ENCODE measurements around the gene RSPRY1. TPM values are rescaled to one million over a fixed set of nuclear protein-coding genes. Genes with fewer than 3 reads are reported as not detected.

The RSPRY1 gene
- total and polyA plus RNA-seq, 2 of the 4 experiments (the other 2 are of a cell fraction) = 25.2 to 62.2 TPM

- Histone ChIP-seq H3K18ac (ENCODE audit: low read depth, low read length) (no peak overlapping the region), H4K8ac (ENCODE audit: low read depth in 2 of 2, low read length in 2 of 2) (no peak overlapping the region), H4K91ac (ENCODE audit: insufficient read depth, low read depth, low read length) (no peak overlapping the region), H3K14ac (replicated peaks; ENCODE audit: low read depth, low read length) (no peak overlapping the region), H4K20me1 (ENCODE audit: insufficient read depth, low read length) (peaks cover 8% of the 10 kb centered on the region; the same call in 1 of the 2 replicates), H2BK15ac (ENCODE audit: low read depth, low read length) (no peak overlapping the region), H2BK120ac (ENCODE audit: low read depth, low read length) (no peak overlapping the region), H3K56ac (ENCODE audit: extremely low read depth, insufficient read depth, low read length) (no peak overlapping the region), H2AK5ac (ENCODE audit: low read depth, low read length) (no peak overlapping the region), H2BK5ac (ENCODE audit: low read depth, low read length, poor library complexity, severe bottlenecking) (peak overlapping the region; percentile 29), H4K5ac (ENCODE audit: low read depth, low read length) (no peak overlapping the region), H3K27me3 (ENCODE audit: control insufficient read depth, insufficient read depth, low read length) (no peaks in the 10 kb centered on the region), H3K23ac (ENCODE audit: low read depth, low read length) (no peak overlapping the region; the same call in 1 of the 2 replicates), H3K4ac (ENCODE audit: low read depth, low read length) (no peak overlapping the region), H3K9me1 (ENCODE audit: insufficient read depth, low read length) (peaks cover 4% of the 10 kb centered on the region; the same call in 1 of the 2 replicates), H3K79me1 (ENCODE audit: low read depth in 1 of 2, low read length in 2 of 2) (peaks cover 40 to 76% of the 10 kb centered on the region in 2 experiments), H3K9ac (ENCODE audit: low read depth, low read length) (no peak overlapping the region), H3K4me1 (ENCODE audit: control insufficient read depth, insufficient read depth, low read length) (peaks cover 4% of the 10 kb centered on the region; the same call in 1 of the 2 replicates), H2AFZ (replicated peaks; ENCODE audit: low read length, poor library complexity) (no peak overlapping the region), H3K4me2 (ENCODE audit: low read depth, low read length) (peak overlapping the region; percentile 18; the same call in 1 of the 2 replicates), H3K9me3 (ENCODE audit: control insufficient read depth, insufficient read depth, low read length) (no peaks in the 10 kb centered on the region), H2BK20ac (ENCODE audit: low read depth, low read length) (no peak overlapping the region), H3K4me3 (ENCODE audit: insufficient read depth, low read depth, low read length) (no peak overlapping the region), H3K27ac (ENCODE audit: insufficient read depth, low read length) (no peak overlapping the region), H2AK9ac (replicated peaks; ENCODE audit: low read depth, low read length, poor library complexity) (no peak overlapping the region), H3K36me3 (ENCODE audit: control insufficient read depth, insufficient read depth, low read length) (0 out of 2 replicates have a peak, but pooled peaks cover 2% of the 10 kb centered on the region)
- ATAC-seq (ENCODE audit: low read depth) (peak; percentile 36; the same call in 1 of the 2 replicates), DNase-seq (no peak)
- in situ Hi-C loops (cut with MboI; ENCODE audit: low sequenced_read_pairs) = no loop called here
- WGBS, 2 experiments (ENCODE audit: extremely low coverage in 2 of 2, insufficient read length in 1 of 2) = 34% methylated on average over 2 of the region's 3 CpGs; no CpG with 5 or more reads in 1 of the 2 experiments
- intact Hi-C loops (cut with micrococcal nuclease) = no loop called here
- no TSS peak for BruUV-seq (replicated peaks)
- dilution Hi-C loops (cut with HindIII; ENCODE audit: low sequenced_read_pairs, unreplicated experiment) = no loop called here
- ChIA-PET POLR2A (ENCODE audit: unreplicated experiment) (no interaction called here), CTCF (interaction anchor here (0.8 to 1.2 kb wide), 2 partner anchors 9 to 86 kb away, joined by 3 read pairs; no protein-coding TSS in a partner anchor)
- TF ChIP-seq CEBPB (IDR thresholded peaks at IDR 0.05; ENCODE audit: low read depth, low read length) (no peak), CHD1 (IDR thresholded peaks at IDR 0.05; ENCODE audit: low read depth, low read length) (no peak), MAZ (IDR thresholded peaks at IDR 0.05; ENCODE audit: borderline replicate concordance, low read depth, low read length) (no peak), RAD21 (IDR thresholded peaks at IDR 0.05; ENCODE audit: low read length) (no peak), BHLHE40 (IDR thresholded peaks at IDR 0.05; ENCODE audit: low read depth, low read length) (no peak), MAFK (IDR thresholded peaks at IDR 0.05; ENCODE audit: low read depth, low read length) (no peak), POLR2A (IDR thresholded peaks at IDR 0.05; ENCODE audit: low read depth, low read length) (no peak), RCOR1 (IDR thresholded peaks at IDR 0.05; ENCODE audit: insufficient replicate concordance, low read length) (no peak), RFX5 (IDR thresholded peaks at IDR 0.05; ENCODE audit: low read depth, low read length) (no peak), MXI1 (IDR thresholded peaks at IDR 0.05; ENCODE audit: borderline replicate concordance, low read depth, low read length) (no peak), FOS (IDR thresholded peaks at IDR 0.05; ENCODE audit: low read depth, low read length) (no peak), NFE2L2 (IDR thresholded peaks at IDR 0.05; ENCODE audit: low read depth, low read length) (no peak)
- TF ChIP-seq, protein P1, sequence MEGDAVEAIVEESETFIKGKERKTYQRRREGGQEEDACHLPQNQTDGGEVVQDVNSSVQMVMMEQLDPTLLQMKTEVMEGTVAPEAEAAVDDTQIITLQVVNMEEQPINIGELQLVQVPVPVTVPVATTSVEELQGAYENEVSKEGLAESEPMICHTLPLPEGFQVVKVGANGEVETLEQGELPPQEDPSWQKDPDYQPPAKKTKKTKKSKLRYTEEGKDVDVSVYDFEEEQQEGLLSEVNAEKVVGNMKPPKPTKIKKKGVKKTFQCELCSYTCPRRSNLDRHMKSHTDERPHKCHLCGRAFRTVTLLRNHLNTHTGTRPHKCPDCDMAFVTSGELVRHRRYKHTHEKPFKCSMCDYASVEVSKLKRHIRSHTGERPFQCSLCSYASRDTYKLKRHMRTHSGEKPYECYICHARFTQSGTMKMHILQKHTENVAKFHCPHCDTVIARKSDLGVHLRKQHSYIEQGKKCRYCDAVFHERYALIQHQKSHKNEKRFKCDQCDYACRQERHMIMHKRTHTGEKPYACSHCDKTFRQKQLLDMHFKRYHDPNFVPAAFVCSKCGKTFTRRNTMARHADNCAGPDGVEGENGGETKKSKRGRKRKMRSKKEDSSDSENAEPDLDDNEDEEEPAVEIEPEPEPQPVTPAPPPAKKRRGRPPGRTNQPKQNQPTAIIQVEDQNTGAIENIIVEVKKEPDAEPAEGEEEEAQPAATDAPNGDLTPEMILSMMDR (conservative IDR thresholded peaks at IDR 0.05; ENCODE audit: low read depth, low read length) = no peak
- TF ChIP-seq, protein P2, sequence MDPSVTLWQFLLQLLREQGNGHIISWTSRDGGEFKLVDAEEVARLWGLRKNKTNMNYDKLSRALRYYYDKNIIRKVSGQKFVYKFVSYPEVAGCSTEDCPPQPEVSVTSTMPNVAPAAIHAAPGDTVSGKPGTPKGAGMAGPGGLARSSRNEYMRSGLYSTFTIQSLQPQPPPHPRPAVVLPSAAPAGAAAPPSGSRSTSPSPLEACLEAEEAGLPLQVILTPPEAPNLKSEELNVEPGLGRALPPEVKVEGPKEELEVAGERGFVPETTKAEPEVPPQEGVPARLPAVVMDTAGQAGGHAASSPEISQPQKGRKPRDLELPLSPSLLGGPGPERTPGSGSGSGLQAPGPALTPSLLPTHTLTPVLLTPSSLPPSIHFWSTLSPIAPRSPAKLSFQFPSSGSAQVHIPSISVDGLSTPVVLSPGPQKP (IDR thresholded peaks at IDR 0.05; ENCODE audit: borderline replicate concordance, low read depth, low read length) = no peak
- TF ChIP-seq, protein P3, sequence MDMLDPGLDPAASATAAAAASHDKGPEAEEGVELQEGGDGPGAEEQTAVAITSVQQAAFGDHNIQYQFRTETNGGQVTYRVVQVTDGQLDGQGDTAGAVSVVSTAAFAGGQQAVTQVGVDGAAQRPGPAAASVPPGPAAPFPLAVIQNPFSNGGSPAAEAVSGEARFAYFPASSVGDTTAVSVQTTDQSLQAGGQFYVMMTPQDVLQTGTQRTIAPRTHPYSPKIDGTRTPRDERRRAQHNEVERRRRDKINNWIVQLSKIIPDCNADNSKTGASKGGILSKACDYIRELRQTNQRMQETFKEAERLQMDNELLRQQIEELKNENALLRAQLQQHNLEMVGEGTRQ (IDR thresholded peaks at IDR 0.05; ENCODE audit: low read depth, low read length) = no peak
Observed at GRCh38 chr16:57179215-57179828, 6.8 kb upstream of the RSPRY1 start.
